Gastrocnemius medialis (tissue), 4 donors: Measurements from ENCODE around the gene ATP5PB. TPM values are rescaled to one million over a fixed set of nuclear protein-coding genes. Genes with fewer than 3 reads are reported as not detected.

Experiments
- ATAC-seq, 2 donors: fragments of 150-250 bp; one replicate each; pipeline ENCODE4 v1.9.1; 2016
- DNase-seq, 2 donors: peaks; one replicate each; pipeline ENCODE4 v3.0.0-alpha.2; 2019
- H3K27ac ChIP-seq, 4 donors: fragments of 200-600 bp; sonication (generic); 1 replicate in 1 of 4; 2 replicates in 3 of 4; pipeline ENCODE4 v1.5.1; 2016 to 2018; ENCODE audit warnings: mild to moderate bottlenecking in 2 of 4, moderate library complexity in 1 of 4
- H3K27me3 ChIP-seq, 3 donors: fragments of 200-600 bp; sonication (generic) in 2 of 3; 1 replicate in 1 of 3; 2 replicates in 2 of 3; pipeline versions ENCODE4 v1.5.1 to v1.6.0; 2016 to 2019; ENCODE audit warnings: mild to moderate bottlenecking in 1 of 3, moderate library complexity in 1 of 3
- H3K36me3 ChIP-seq, 2 donors: fragments of 200-600 bp; sonication (generic) in 1 of 2; one replicate each; pipeline ENCODE4 v1.5.1; 2017 to 2018
- H3K4me1 ChIP-seq, 2 donors: fragments of 200-600 bp; sonication (generic) in 1 of 2; one replicate each; pipeline ENCODE4 v1.5.1; 2016 to 2017; ENCODE audit warnings: mild to moderate bottlenecking in 2 of 2
- H3K4me3 ChIP-seq, 4 donors: fragments of 200-600 bp; sonication (generic) in 3 of 4; 1 replicate in 1 of 4; 2 replicates in 3 of 4; pipeline ENCODE4 v1.5.1; 2016 to 2019; ENCODE audit warnings: mild to moderate bottlenecking in 2 of 4
- H3K9me3 ChIP-seq, 3 donors: fragments of 200-600 bp; sonication (generic) in 2 of 3; 1 replicate in 1 of 3; 2 replicates in 2 of 3; pipeline ENCODE4 v1.5.1; 2016 to 2019
- POLR2A ChIP-seq, 2 donors: fragments of 450-650 bp; IDR thresholded peaks; one replicate each; pipeline ENCODE4 v1.6.1; 2017; ENCODE audit warnings: antibody characterized with exemption in 2 of 2, mild to moderate bottlenecking in 2 of 2, moderate library complexity in 2 of 2
- in situ Hi-C, 4 donors: fragments of 200-750 bp; cut with MboI; loops; one replicate each; pipeline versions ENCODE4 v1.15.0 to v1.8.0; 2017; ENCODE audit warnings: low sequenced_read_pairs in 4 of 4
- intact Hi-C: fragments of 100-400 bp; cut with DNase I; formaldehyde crosslinking; loops from one replicate; pipeline ENCODE4 v1.15.1; 2023; ENCODE audit warnings: low total_unique reads
- total RNA-seq, 4 donors: library from RNA; depleted of rRNA; stranded (reverse); fragments of >200 nt; gene quantifications; one replicate each; pipeline versions ENCODE4 v1.1.0 to v1.2.3, GENCODE V29; 2016
- TF ChIP-seq, protein P1 (sequence below), 5 experiments: fragments of 450-650 bp in 3 of 5; fragments of 200-600 bp in 2 of 5; sonication (generic) in 2 of 5; IDR thresholded peaks in 4 of 5; conservative IDR thresholded peaks in 1 of 5; 1 replicate in 4 of 5; 2 replicates in 1 of 5; pipeline ENCODE4 v1.5.1; 2016 to 2019; ENCODE audit warnings: antibody characterized with exemption in 5 of 5, mild to moderate bottlenecking in 3 of 5, moderate library complexity in 3 of 5

The ATP5PB gene
- total RNA-seq, 4 donors from 2014 or later, result 232 to 350 (median 266) TPM

DNA sequence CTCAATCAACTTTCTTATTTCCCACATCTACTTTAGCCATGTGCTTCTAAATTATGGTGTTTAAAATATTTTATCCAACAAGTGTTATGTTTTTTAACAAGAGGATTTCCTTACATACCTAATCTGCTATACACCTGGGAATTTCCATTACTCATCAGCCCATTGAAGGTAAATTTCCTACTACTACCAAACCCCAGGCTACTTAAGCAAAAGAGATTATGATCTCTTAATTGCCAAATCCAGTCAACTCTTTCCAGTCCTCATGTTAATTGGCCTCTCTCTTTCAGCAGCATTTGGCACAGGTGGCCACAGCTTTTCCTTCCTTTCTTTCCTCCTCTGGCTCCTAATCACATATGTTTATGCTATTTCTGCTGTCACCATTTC is 19.4 kb downstream of the ATP5PB start:
- Histone ChIP-seq H3K4me3 (no peak overlapping the region), H3K9me3 (no peaks in the 10 kb centered on the region), H3K4me1 (no peaks in the 10 kb centered on the region), H3K36me3 (peaks cover 0 to 87% of the 10 kb centered on the region in 2 donors), H3K27me3 (no peaks in the 10 kb centered on the region), H3K27ac (no peak overlapping the region)
- TF ChIP-seq, protein P1, sequence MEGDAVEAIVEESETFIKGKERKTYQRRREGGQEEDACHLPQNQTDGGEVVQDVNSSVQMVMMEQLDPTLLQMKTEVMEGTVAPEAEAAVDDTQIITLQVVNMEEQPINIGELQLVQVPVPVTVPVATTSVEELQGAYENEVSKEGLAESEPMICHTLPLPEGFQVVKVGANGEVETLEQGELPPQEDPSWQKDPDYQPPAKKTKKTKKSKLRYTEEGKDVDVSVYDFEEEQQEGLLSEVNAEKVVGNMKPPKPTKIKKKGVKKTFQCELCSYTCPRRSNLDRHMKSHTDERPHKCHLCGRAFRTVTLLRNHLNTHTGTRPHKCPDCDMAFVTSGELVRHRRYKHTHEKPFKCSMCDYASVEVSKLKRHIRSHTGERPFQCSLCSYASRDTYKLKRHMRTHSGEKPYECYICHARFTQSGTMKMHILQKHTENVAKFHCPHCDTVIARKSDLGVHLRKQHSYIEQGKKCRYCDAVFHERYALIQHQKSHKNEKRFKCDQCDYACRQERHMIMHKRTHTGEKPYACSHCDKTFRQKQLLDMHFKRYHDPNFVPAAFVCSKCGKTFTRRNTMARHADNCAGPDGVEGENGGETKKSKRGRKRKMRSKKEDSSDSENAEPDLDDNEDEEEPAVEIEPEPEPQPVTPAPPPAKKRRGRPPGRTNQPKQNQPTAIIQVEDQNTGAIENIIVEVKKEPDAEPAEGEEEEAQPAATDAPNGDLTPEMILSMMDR (IDR thresholded peaks at IDR 0.05 in 4 of 5, conservative IDR thresholded peaks at IDR 0.05 in 1 of 5), result no peak
- TF ChIP-seq POLR2A (IDR thresholded peaks at IDR 0.05), result no peak
- ATAC-seq (no peak), DNase-seq (no peak)
- in situ Hi-C loops (no loop called here), intact Hi-C loops (no loop called here)

DNA sequence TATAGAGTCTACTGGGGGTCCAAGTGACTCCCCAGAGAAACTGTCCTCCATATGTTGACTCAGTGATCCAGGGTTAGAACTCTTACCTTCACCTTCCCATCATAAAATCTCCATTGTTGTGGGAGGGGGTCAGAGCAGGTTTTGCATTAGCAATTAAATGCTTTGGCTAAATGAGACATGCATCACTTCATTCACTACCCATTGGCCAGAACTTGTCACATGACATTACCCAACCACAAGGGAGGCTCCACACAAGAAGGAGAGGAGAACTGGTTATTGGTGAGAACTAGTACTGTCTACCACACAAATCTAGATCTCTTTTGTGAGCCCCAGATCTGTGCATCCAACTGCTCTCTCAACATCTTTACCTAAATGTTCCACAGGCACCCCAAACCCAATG is 20.3 kb downstream of the ATP5PB start:
- H3K27me3 ChIP-seq, result no peaks in the 10 kb centered on the region
- H3K9me3 ChIP-seq, result no peaks in the 10 kb centered on the region
- no peak for ATAC-seq
- in situ Hi-C loops, result no loop called here
- H3K4me3 ChIP-seq, result no peak overlapping the region
- no peak overlapping the region for H3K27ac ChIP-seq
- no peaks in the 10 kb centered on the region for H3K4me1 ChIP-seq
- peaks cover 0 to 85% of the 10 kb centered on the region in 2 donors for H3K36me3 ChIP-seq
- intact Hi-C loops, result no loop called here
- DNase-seq, result no peak
- no peak for TF ChIP-seq POLR2A (IDR thresholded peaks at IDR 0.05)
- TF ChIP-seq, protein P1 (IDR thresholded peaks at IDR 0.05 in 4 of 5, conservative IDR thresholded peaks at IDR 0.05 in 1 of 5), result no peak

DNA sequence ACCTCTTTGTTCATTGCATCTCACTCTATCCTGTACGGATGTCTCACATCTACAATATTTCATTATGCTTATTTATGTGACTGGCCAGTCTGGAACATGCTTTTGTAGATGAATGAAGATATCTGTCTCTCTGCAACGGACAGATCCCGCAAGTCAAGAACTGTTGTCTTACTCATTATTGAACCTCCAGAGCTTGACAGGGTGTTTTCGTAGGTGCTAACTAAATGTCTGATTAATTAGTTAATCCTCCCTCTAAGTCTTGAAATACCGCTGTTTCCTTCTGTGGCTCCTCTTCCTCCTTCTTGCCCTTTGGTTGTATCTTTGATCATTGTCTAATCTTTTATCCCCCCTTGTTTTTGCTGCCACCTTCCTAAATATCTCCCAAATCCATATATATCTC is 21.3 kb downstream of the ATP5PB start:
- ATAC-seq (no peak), DNase-seq (no peak)
- in situ Hi-C loops, result no loop called here
- TF ChIP-seq POLR2A (IDR thresholded peaks at IDR 0.05), result no peak
- TF ChIP-seq, protein P1 (IDR thresholded peaks at IDR 0.05 in 4 of 5, conservative IDR thresholded peaks at IDR 0.05 in 1 of 5), result no peak
- Histone ChIP-seq H3K4me3 (no peak overlapping the region), H3K27me3 (no peaks in the 10 kb centered on the region), H3K27ac (no peak overlapping the region), H3K4me1 (no peaks in the 10 kb centered on the region), H3K9me3 (no peaks in the 10 kb centered on the region), H3K36me3 (peaks cover 0 to 79% of the 10 kb centered on the region in 2 donors)
- intact Hi-C loops, result no loop called here

DNA sequence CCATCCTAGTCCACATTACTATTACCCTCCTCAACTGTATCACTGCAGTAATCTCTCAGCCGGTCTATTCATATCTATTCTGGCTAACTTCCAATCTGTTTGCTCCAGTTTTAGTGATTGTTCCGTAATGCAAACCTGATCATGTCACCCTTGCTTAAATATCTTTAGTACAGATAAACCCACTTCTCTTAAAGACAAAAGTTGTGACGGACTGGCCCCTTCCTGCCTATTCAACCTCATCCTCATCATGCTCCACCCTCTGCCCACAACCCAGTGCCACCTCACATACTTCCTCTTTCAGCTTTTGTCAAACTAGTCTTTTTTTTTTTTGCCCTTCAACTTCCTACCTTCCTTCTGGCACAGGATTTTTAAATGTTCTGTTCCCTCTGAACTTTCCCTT is 21.7 kb downstream of the ATP5PB start:
- Histone ChIP-seq H3K9me3 (no peaks in the 10 kb centered on the region), H3K27me3 (no peaks in the 10 kb centered on the region), H3K27ac (no peak overlapping the region), H3K4me1 (peaks cover 0 to 3% of the 10 kb centered on the region in 2 donors), H3K36me3 (peaks cover 0 to 75% of the 10 kb centered on the region in 2 donors), H3K4me3 (no peak overlapping the region)
- in situ Hi-C loops, result no loop called here
- intact Hi-C loops, result no loop called here
- DNase-seq (peak; percentile 20 to 49), ATAC-seq (peak; percentile 26 to 51)
- TF ChIP-seq, protein P1 (IDR thresholded peaks at IDR 0.05 in 4 of 5, conservative IDR thresholded peaks at IDR 0.05 in 1 of 5), result no peak
- no peak for TF ChIP-seq POLR2A (IDR thresholded peaks at IDR 0.05)

DNA sequence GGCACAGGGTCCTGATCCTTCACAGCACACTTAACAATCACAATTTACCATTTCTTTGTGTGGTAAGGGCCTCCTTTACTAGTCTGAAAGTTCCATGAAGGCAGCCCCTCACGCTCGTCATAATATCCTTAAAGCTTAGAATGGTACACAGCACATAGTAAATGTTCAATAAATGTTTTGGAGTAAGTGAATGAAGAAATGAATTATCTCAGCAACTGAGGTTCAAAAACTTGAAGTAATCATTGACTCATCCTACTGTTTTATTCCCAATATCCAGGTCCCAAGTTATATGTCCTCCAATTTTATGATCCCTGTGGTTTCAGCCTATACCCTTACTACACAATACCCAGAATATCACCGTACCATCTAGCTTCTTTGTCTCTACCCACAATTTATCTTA is 22.3 kb downstream of the ATP5PB start:
- Histone ChIP-seq H3K9me3 (no peaks in the 10 kb centered on the region), H3K36me3 (peaks cover 0 to 71% of the 10 kb centered on the region in 2 donors), H3K4me1 (peaks cover 0 to 4% of the 10 kb centered on the region in 2 donors), H3K27ac (no peak overlapping the region), H3K27me3 (no peaks in the 10 kb centered on the region), H3K4me3 (no peak overlapping the region)
- ATAC-seq (no peak), DNase-seq (no peak)
- intact Hi-C loops (no loop called here), in situ Hi-C loops (no loop called here)
- TF ChIP-seq POLR2A (IDR thresholded peaks at IDR 0.05), result no peak
